GM04504 (cell line): Measurements from ENCODE around the gene NTSR2.

Experiments
- DNase-seq: peaks from one replicate; pipeline ENCODE4 v3.0.0-alpha.2; 2012; ENCODE audit warnings: low read depth

Gene NTSR2

GRCh38 chr2:11657646-11658045, 12.3 kb downstream of the NTSR2 start:
- no peak for DNase-seq

GRCh38 chr2:11657195-11657594, 12.8 kb downstream of the NTSR2 start:
- no peak for DNase-seq

- DNase-seq: no peak
Measured at GRCh38 chr2:11656671-11657101, 13.3 kb downstream of the NTSR2 start.

GRCh38 chr2:11656252-11656651, 13.7 kb downstream of the NTSR2 start:
- DNase-seq: no peak

GRCh38 chr2:11655495-11655894, 14.5 kb downstream of the NTSR2 start:
- DNase-seq: no peak

- DNase-seq: no peak
Measured at GRCh38 chr2:11652553-11652952, 17.4 kb downstream of the NTSR2 start.

- DNase-seq: no peak
Measured at GRCh38 chr2:11651856-11652548, 18.0 kb downstream of the NTSR2 start.

- DNase-seq: no peak
Measured at GRCh38 chr2:11649093-11649492, 20.9 kb downstream of the NTSR2 start.

GRCh38 chr2:11647834-11648600, 22.0 kb downstream of the NTSR2 start:
- DNase-seq: no peak

GRCh38 chr2:11646530-11646929, 23.5 kb downstream of the NTSR2 start:
- no peak for DNase-seq

GRCh38 chr2:11644293-11644692, 25.7 kb downstream of the NTSR2 start:
- DNase-seq: no peak

- DNase-seq: no peak
Measured at GRCh38 chr2:11642972-11643371, 27.0 kb downstream of the NTSR2 start.

GRCh38 chr2:11640132-11640531, 29.9 kb downstream of the NTSR2 start:
- no peak for DNase-seq

- no peak for DNase-seq
Measured at GRCh38 chr2:11639503-11639902, 30.5 kb downstream of the NTSR2 start.

GRCh38 chr2:11637546-11637945, 32.4 kb downstream of the NTSR2 start:
- no peak for DNase-seq

GRCh38 chr2:11636593-11637295, 33.3 kb downstream of the NTSR2 start:
- DNase-seq: no peak

GRCh38 chr2:11635141-11635540, 34.9 kb downstream of the NTSR2 start:
- no peak for DNase-seq

GRCh38 chr2:11634584-11634983, 35.4 kb downstream of the NTSR2 start:
- DNase-seq: no peak

GRCh38 chr2:11633923-11634478, 36.0 kb downstream of the NTSR2 start:
- no peak for DNase-seq

- DNase-seq: no peak
Measured at GRCh38 chr2:11631462-11631861, 38.5 kb downstream of the NTSR2 start.

- DNase-seq: no peak
Measured at GRCh38 chr2:11630855-11631254, 39.1 kb downstream of the NTSR2 start.

- no peak for DNase-seq
Measured at GRCh38 chr2:11629851-11630250, 40.1 kb downstream of the NTSR2 start.

- DNase-seq: no peak
Measured at GRCh38 chr2:11629215-11629614, 40.8 kb downstream of the NTSR2 start.
